SK-N-SH (cell line): Measurements from ENCODE around the gene MARCKSL1. TPM values are rescaled to one million over a fixed set of nuclear protein-coding genes. Genes with fewer than 3 reads are reported as not detected.

ENCODE experiments used
- CTCF ChIA-PET: fragments of 300-600, 350-600 bp; formaldehyde crosslinking; extraction: SDS; loops from one replicate; lab custom pipeline; 2021; lab: Yijun Ruan, JAX
- POLR2A ChIA-PET: fragments of 350-600 bp; sonication (Branson Sonifier 250); formaldehyde crosslinking; extraction: SDS; loops from one replicate; lab custom pipeline; 2020; ENCODE audit warnings: antibody characterized with exemption, inconsistent platforms; lab: Yijun Ruan, JAX
- DNase-seq: peaks from one replicate; pipeline ENCODE4 v3.0.0; 2012
- H2AFZ ChIP-seq: fragments of 200-600 bp; sonication (generic); 2 replicates; pipeline ENCODE4 v1.8.1; 2016; ENCODE audit warnings: antibody characterized with exemption, mild to moderate bottlenecking, low read depth
- H3F3A ChIP-seq: fragments of 200-600 bp; sonication (generic); replicated peaks from 2 replicates; pipeline ENCODE3; 2016; ENCODE audit warnings: antibody characterized with exemption, mild to moderate bottlenecking; ENCODE audit not compliant: insufficient read depth
- H3K27ac ChIP-seq, 2 experiments: fragments of 200-500 bp in 1 of 2; fragments of 200-600 bp in 1 of 2; sonication (Bioruptor generic) in 1 of 2; sonication (generic), shearing (Covaris generic) in 1 of 2; 2 replicates each; pipeline versions ENCODE4 v1.5.1 to v1.6.1; 2014 to 2016; ENCODE audit warnings: low read depth in 2 of 2, inconsistent platforms in 1 of 2, low read length in 1 of 2, mild to moderate bottlenecking in 1 of 2, mixed read lengths in 1 of 2
- H3K27me3 ChIP-seq: fragments of 200-600 bp; sonication (generic), shearing (Covaris generic); 2 replicates; pipeline ENCODE4 v1.6.1; 2016; ENCODE audit warnings: mixed run types; ENCODE audit not compliant: insufficient read depth
- H3K36me3 ChIP-seq, 2 experiments: fragments of 200-500 bp in 1 of 2; fragments of 200-600 bp in 1 of 2; sonication (Bioruptor generic) in 1 of 2; sonication (generic) in 1 of 2; replicated peaks in 1 of 2; 2 replicates each; pipeline versions ENCODE3 to v1.5.1; 2014 to 2016; ENCODE audit warnings: low read length in 1 of 2, mild to moderate bottlenecking in 1 of 2; ENCODE audit not compliant: insufficient read depth in 2 of 2, control insufficient read depth in 1 of 2
- H3K4me1 ChIP-seq, 2 experiments: fragments of 200-500 bp in 1 of 2; fragments of 200-600 bp in 1 of 2; sonication (Bioruptor generic) in 1 of 2; sonication (generic), shearing (Covaris generic) in 1 of 2; 2 replicates each; pipeline versions ENCODE4 v1.5.1 to v1.6.1; 2014 to 2016; ENCODE audit warnings: low read depth in 1 of 2, low read length in 1 of 2, mixed run types in 1 of 2; ENCODE audit not compliant: insufficient read depth in 2 of 2, control insufficient read depth in 1 of 2
- H3K4me2 ChIP-seq: fragments of 200-600 bp; sonication (generic), shearing (Covaris generic); 2 replicates; pipeline ENCODE4 v1.6.1; 2017; ENCODE audit warnings: mixed run types
- H3K4me3 ChIP-seq, 2 experiments: fragments of 200-500 bp in 1 of 2; fragments of 200-600 bp in 1 of 2; sonication (Bioruptor generic) in 1 of 2; sonication (generic), shearing (Covaris generic) in 1 of 2; 2 replicates each; pipeline versions ENCODE4 v1.5.1 to v1.8.1; 2014 to 2016; ENCODE audit warnings: low read depth in 2 of 2, inconsistent platforms in 1 of 2, low read length in 1 of 2, mild to moderate bottlenecking in 1 of 2, mixed read lengths in 1 of 2, moderate library complexity in 1 of 2
- H3K79me2 ChIP-seq: fragments of 200-600 bp; sonication (generic); 2 replicates; pipeline ENCODE4 v1.8.1; 2017; ENCODE audit warnings: mild to moderate bottlenecking; ENCODE audit not compliant: insufficient read depth
- H3K9ac ChIP-seq: fragments of 200-600 bp; sonication (generic); 2 replicates; pipeline ENCODE4 v1.6.1; 2017; ENCODE audit warnings: mixed run types
- H3K9me2 ChIP-seq: fragments of 200-600 bp; sonication (generic); 2 replicates; pipeline ENCODE4 v1.6.1; 2017; ENCODE audit warnings: mixed run types
- H3K9me3 ChIP-seq: fragments of 200-600 bp; sonication (generic); 2 replicates; pipeline ENCODE4 v1.6.1; 2017; ENCODE audit warnings: mixed run types, mild to moderate bottlenecking, moderate library complexity
- H4K20me1 ChIP-seq: fragments of 200-600 bp; sonication (generic); 2 replicates; pipeline ENCODE4 v1.6.1; 2017; ENCODE audit warnings: mild to moderate bottlenecking, mixed run types; ENCODE audit not compliant: insufficient read depth
- CHD2 ChIP-seq: fragments of 150-350 bp; IDR thresholded peaks from 2 replicates; pipeline ENCODE4 v1.6.1; 2018; ENCODE audit warnings: low read length; ENCODE audit not compliant: partially characterized antibody
- EP300 ChIP-seq, 2 experiments: IDR thresholded peaks; 2 replicates each; pipeline versions ENCODE4 v1.4.0 to v1.6.1; 2012; ENCODE audit warnings: borderline replicate concordance in 1 of 2, low read depth in 1 of 2, low read length in 1 of 2
- EZH2phosphoT487 ChIP-seq: fragments of 200-600 bp; sonication (generic); IDR thresholded peaks from 2 replicates; pipeline ENCODE4 v1.6.1; 2017; ENCODE audit warnings: low read depth, mixed run types, mild to moderate bottlenecking, antibody characterized with exemption, moderate library complexity, borderline replicate concordance
- FOSL2 ChIP-seq: IDR thresholded peaks from 2 replicates; pipeline ENCODE4 v1.4.0; 2012; ENCODE audit warnings: low read depth, mild to moderate bottlenecking, moderate library complexity, borderline replicate concordance
- FOXJ3 ChIP-seq: sonication (generic); formaldehyde crosslinking; IDR thresholded peaks from 2 replicates; pipeline ENCODE4 v1.5.1; 2020; ENCODE audit warnings: mild to moderate bottlenecking, missing genetic modification reagents
- FOXM1 ChIP-seq: IDR thresholded peaks from 2 replicates; pipeline ENCODE4 v1.4.0; 2012; ENCODE audit warnings: low read depth, mild to moderate bottlenecking
- GATA2 ChIP-seq: sonication (generic); formaldehyde crosslinking; IDR thresholded peaks from 2 replicates; pipeline ENCODE4 v1.5.0; 2020; ENCODE audit warnings: mild to moderate bottlenecking, missing genetic modification reagents
- IRF3 ChIP-seq: fragments of 150-350 bp; IDR thresholded peaks from 2 replicates; pipeline ENCODE4 v1.6.1; 2016; ENCODE audit warnings: mild to moderate bottlenecking, low read depth, low read length
- JUND ChIP-seq: IDR thresholded peaks from 2 replicates; pipeline ENCODE4 v1.4.0; 2012
- RCOR1 ChIP-seq: fragments of 150-350 bp; IDR thresholded peaks from 2 replicates; pipeline ENCODE4 v1.6.1; 2017; ENCODE audit warnings: antibody characterized with exemption, low read length
- RXRA ChIP-seq: IDR thresholded peaks from 2 replicates; pipeline ENCODE4 v1.4.0; 2012; ENCODE audit warnings: low read depth, mild to moderate bottlenecking, borderline replicate concordance
- TCF12 ChIP-seq: IDR thresholded peaks from 2 replicates; pipeline ENCODE4 v1.4.0; 2012
- TEAD4 ChIP-seq: IDR thresholded peaks from 2 replicates; pipeline ENCODE4 v1.4.0; 2012; ENCODE audit warnings: mild to moderate bottlenecking, borderline replicate concordance; ENCODE audit not compliant: insufficient read depth
- USF2 ChIP-seq: fragments of 150-350 bp; IDR thresholded peaks from 2 replicates; pipeline ENCODE4 v1.6.1; 2017; ENCODE audit warnings: antibody characterized with exemption, low read length, low read depth, borderline replicate concordance
- YY1 ChIP-seq: IDR thresholded peaks from 2 replicates; pipeline ENCODE4 v1.4.0; 2012; ENCODE audit warnings: low read depth, mild to moderate bottlenecking
- ZBTB33 ChIP-seq: IDR thresholded peaks from 2 replicates; pipeline ENCODE4 v1.4.0; 2012; ENCODE audit warnings: low read depth, borderline replicate concordance
- WGBS: methylation state at CpG from one replicate; pipeline ENCODE4 v1.1.6; 2017; ENCODE audit warnings: low lambda C conversion rate; 5-methylcytosine and 5-hydroxymethylcytosine counted together
- polyA plus RNA-seq, 3 experiments: library from polyadenylated mRNA; depleted of rRNA; stranded (reverse); fragments of >200 nt; gene quantifications; 2 replicates each; pipeline ENCODE4 v1.2.3, GENCODE V29; 2012
- TF ChIP-seq, protein P1 (sequence below): IDR thresholded peaks from 2 replicates; pipeline ENCODE4 v1.6.1; 2012; ENCODE audit warnings: mild to moderate bottlenecking, low read depth, low read length, moderate library complexity
- TF ChIP-seq, protein P2 (sequence below): IDR thresholded peaks from 2 replicates; pipeline ENCODE4; 2012

Gene MARCKSL1
- polyA plus RNA-seq, 1 of the 3 experiments (the other 2 are of a cell fraction): 275 TPM

GRCh38 chr1:32338637-32339145 lies 2.7 kb upstream of the MARCKSL1 start:
- CTCF ChIA-PET: no interaction called here
- H3K36me3 ChIP-seq: peaks cover 7% of the 10 kb centered on the region in 2 experiments
- H3K9ac ChIP-seq: no peak overlapping the region
- no peak overlapping the region for H2AFZ ChIP-seq
- H3K9me3 ChIP-seq: no peaks in the 10 kb centered on the region
- H3K4me3 ChIP-seq: no peak overlapping the region
- no peaks in the 10 kb centered on the region for H3K27me3 ChIP-seq
- peaks cover 6% of the 10 kb centered on the region for H3F3A ChIP-seq
- no peak for TF ChIP-seq RCOR1
- TF ChIP-seq, protein P1, sequence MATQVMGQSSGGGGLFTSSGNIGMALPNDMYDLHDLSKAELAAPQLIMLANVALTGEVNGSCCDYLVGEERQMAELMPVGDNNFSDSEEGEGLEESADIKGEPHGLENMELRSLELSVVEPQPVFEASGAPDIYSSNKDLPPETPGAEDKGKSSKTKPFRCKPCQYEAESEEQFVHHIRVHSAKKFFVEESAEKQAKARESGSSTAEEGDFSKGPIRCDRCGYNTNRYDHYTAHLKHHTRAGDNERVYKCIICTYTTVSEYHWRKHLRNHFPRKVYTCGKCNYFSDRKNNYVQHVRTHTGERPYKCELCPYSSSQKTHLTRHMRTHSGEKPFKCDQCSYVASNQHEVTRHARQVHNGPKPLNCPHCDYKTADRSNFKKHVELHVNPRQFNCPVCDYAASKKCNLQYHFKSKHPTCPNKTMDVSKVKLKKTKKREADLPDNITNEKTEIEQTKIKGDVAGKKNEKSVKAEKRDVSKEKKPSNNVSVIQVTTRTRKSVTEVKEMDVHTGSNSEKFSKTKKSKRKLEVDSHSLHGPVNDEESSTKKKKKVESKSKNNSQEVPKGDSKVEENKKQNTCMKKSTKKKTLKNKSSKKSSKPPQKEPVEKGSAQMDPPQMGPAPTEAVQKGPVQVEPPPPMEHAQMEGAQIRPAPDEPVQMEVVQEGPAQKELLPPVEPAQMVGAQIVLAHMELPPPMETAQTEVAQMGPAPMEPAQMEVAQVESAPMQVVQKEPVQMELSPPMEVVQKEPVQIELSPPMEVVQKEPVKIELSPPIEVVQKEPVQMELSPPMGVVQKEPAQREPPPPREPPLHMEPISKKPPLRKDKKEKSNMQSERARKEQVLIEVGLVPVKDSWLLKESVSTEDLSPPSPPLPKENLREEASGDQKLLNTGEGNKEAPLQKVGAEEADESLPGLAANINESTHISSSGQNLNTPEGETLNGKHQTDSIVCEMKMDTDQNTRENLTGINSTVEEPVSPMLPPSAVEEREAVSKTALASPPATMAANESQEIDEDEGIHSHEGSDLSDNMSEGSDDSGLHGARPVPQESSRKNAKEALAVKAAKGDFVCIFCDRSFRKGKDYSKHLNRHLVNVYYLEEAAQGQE: no peak
- TF ChIP-seq RXRA: no peak
- TF ChIP-seq JUND: no peak
- no peak for TF ChIP-seq EZH2phosphoT487
- TF ChIP-seq, protein P2, sequence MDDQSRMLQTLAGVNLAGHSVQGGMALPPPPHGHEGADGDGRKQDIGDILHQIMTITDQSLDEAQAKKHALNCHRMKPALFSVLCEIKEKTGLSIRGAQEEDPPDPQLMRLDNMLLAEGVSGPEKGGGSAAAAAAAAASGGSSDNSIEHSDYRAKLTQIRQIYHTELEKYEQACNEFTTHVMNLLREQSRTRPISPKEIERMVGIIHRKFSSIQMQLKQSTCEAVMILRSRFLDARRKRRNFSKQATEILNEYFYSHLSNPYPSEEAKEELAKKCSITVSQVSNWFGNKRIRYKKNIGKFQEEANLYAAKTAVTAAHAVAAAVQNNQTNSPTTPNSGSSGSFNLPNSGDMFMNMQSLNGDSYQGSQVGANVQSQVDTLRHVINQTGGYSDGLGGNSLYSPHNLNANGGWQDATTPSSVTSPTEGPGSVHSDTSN: no peak
- no peak for TF ChIP-seq TCF12
- TF ChIP-seq USF2: no peak
- TF ChIP-seq FOSL2: no peak
- no peak for TF ChIP-seq EP300 (IDR thresholded peaks at IDR 0.05; ENCODE audit: borderline replicate concordance in 1 of 2, low read depth in 1 of 2, low read length in 1 of 2)
- TF ChIP-seq CHD2: no peak
- no peak for TF ChIP-seq ZBTB33
- TF ChIP-seq YY1: no peak
- TF ChIP-seq FOXM1: no peak
- no peak for TF ChIP-seq TEAD4
- no peak for TF ChIP-seq IRF3
- no peak for TF ChIP-seq GATA2 (CRISPR knock-in tag)
- TF ChIP-seq FOXJ3: no peak
- POLR2A ChIA-PET: no interaction called here
- WGBS: 93% methylated on average over 14 of the region's 14 CpGs
- H4K20me1 ChIP-seq: peaks cover 13% of the 10 kb centered on the region
- no peaks in the 10 kb centered on the region for H3K9me2 ChIP-seq
- no peak for DNase-seq
- H3K27ac ChIP-seq: no peak overlapping the region
- H3K79me2 ChIP-seq: peaks cover 22% of the 10 kb centered on the region
- H3K4me2 ChIP-seq: no peak overlapping the region
- peaks cover 8 to 17% of the 10 kb centered on the region in 2 experiments; a peak in 3 of 4 replicates for H3K4me1 ChIP-seq
